GM21576 (cell line): ENCODE measurements around the gene CDH3.

Experiments used
- ATAC-seq: cut with Tn5 transposase; IDR thresholded peaks from one replicate; pipeline ENCODE4 v1.9.1; 2021; ENCODE audit warnings: mild to moderate bottlenecking, moderate library complexity; ENCODE audit not compliant: unreplicated experiment

The CDH3 gene

DNA sequence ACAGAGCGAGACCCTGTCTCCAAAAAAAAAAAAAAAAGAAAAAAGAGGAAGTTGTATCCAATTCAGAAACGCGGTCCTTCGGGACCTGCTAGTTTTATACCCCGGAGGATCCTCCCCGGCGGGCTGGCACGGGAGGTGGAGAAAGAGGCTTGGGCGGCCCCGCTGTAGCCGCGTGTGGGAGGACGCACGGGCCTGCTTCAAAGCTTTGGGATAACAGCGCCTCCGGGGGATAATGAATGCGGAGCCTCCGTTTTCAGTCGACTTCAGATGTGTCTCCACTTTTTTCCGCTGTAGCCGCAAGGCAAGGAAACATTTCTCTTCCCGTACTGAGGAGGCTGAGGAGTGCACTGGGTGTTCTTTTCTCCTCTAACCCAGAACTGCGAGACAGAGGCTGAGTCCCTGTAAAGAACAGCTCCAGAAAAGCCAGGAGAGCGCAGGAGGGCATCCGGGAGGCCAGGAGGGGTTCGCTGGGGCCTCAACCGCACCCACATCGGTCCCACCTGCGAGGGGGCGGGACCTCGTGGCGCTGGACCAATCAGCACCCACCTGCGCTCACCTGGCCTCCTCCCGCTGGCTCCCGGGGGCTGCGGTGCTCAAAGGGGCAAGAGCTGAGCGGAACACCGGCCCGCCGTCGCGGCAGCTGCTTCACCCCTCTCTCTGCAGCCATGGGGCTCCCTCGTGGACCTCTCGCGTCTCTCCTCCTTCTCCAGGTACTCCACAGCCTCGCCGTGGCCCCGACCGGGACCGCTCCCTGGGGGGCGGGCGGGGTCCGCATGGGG is at the start of gene CDH3:
Gene CDH3, plus strand, starts transcription at position 596 of the 779 bp plus-strand sequence. Its CDS starts 70 bp downstream, at position 666.
- ATAC-seq: no peak

DNA sequence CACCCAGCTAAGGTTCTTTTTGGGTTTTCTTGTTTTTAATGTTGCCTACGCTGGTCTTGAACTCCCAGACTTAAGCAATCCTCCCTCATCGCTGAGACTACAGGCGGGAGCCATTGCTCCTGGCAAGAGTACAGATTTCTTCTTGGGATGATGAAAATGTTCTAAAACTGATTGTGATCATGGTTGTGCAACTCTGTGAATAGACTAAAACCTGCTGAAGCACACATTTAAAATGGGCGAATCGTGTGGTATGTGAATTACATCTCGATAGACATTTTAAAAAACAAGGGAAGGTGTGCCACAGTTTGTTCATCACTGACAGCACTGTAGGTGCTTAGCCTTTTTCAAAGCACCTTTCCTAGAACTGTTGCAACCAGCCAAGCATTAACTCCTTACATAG is 48.8 kb upstream of the CDH3 start:
- ATAC-seq: no peak

DNA sequence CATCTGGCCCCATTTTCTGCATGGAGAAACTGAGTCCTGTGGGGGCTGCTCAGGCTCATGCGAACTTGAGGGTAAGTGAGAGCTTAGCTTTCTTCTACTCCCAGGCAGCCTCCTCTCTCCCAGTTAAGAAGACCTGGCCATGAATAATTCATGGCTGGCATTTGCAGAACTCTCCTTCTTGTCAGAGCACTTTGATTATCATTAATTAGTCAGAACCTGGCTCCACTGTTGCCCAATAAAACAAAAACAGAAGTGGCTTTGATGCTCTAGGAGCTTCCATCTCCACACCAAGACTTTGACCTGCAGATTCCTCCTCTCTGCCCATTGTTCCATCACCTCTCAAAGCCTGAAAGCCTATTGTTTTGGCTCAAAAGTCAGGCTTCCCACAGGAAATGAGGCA is 45.5 kb upstream of the CDH3 start:
- ATAC-seq: no peak

DNA sequence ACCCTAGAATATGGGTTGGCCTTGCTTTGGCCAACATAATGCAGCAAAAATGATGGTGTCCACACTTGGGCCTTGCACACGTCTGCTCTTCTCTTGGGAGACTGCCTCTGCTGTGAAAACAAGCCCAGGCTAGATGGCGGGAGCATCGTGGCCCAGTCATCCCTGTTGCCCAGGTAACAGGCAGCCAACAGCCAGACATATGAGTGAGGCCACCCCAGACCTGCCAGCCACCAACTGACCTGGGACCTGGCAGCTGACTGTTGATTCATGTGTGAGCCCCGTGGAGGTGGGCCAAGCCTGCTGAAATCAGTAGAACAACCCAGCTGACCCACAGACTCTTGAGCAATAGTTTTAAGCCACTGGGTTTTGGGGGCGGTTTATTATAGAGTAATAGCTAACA is 39.4 kb upstream of the CDH3 start:
- ATAC-seq: no peak

DNA sequence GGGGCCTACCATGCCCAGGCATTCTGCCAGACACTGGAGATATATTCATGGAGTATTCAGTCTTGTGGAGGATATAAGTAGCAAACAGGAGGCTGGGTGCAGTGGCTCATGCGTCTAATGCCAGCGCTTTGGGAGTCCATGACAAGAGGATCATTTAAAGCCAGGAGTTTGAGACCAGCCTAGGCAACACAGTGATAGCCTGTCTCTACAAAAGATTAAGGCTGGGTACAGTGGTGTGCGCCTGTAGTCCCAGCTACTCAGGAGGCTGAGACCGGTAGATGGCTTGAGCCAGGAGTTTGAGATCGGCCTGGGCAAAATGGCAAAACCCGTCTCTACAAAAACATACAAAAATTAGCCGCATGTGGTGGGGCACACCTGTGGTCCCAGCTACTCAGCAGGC is 37.7 kb upstream of the CDH3 start:
- no peak for ATAC-seq

DNA sequence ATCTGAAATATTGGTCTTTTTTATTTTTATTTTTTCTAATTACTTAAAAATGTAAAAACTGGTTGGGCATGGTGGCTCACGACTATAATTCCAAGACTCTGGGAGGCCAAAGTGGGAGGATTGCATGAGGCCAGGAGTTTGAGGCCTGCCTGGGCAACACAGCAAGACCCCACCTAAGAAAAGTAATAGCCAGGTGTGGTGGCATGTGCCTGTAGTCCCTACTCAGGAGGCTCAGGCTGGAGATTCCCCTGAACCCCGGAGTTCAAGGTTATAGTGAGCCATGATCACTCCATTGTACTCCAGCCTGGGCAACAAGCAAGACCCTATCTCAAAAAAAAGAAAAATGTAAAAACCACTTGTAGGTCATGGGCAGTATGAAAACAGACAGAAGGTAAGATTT is 36.8 kb upstream of the CDH3 start:
- ATAC-seq: no peak

DNA sequence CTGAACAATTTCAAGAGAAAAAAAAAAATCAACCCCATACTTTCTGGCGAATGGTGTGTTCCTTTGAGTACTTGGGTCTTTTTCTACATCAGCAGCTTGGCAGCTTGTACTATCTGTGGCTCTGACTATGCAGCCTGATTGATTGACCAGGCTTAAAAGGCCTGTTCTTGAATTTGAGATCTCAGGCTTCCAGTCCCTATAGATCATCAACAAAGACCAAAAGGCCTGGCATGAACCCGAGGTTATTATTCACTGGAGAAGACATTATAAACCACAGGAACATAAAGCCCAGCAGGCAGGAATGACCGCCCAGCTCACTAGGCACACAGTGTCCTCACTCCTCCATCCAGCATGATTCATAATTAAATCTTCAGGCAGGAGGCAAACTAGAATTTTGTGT is 32.1 kb upstream of the CDH3 start:
- no peak for ATAC-seq

DNA sequence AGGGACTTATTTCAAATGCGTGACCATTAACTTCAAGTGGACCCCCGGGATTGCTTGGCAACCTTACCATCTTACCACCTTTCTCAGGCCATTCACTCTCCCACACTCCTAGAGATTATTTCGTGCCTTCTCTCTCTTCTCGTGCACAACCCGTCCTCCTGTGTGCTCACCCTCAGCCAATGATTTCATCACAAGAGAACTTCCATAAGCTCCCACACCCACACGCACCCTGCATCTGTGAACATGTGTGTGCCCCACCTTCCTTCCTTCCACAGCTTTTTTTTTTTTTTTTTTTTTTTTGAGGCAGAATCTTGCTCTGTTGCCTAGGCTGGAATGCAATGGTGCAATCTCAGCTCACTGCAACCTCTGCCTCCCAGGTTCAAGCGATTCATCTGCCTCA is 27.4 kb upstream of the CDH3 start:
- ATAC-seq: no peak

DNA sequence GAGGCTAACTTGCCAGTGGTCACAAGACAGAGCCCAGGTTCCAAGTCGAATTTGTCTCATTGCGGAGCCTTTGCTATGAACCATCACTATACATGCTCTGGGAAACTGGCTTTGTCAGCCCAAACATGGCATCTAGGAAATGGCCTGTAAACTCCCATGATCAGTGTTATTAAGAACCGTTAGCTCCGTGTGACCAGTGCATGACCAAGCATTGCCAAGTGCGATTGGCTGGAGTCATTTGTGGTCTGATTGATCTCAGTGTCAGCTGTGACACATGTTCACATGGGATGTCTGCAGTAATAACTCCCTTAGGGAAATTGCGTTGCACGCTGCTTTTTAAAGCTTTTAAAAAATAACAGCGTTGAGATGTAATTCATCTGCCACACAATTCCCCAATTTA is 18.6 kb upstream of the CDH3 start:
- ATAC-seq: no peak

DNA sequence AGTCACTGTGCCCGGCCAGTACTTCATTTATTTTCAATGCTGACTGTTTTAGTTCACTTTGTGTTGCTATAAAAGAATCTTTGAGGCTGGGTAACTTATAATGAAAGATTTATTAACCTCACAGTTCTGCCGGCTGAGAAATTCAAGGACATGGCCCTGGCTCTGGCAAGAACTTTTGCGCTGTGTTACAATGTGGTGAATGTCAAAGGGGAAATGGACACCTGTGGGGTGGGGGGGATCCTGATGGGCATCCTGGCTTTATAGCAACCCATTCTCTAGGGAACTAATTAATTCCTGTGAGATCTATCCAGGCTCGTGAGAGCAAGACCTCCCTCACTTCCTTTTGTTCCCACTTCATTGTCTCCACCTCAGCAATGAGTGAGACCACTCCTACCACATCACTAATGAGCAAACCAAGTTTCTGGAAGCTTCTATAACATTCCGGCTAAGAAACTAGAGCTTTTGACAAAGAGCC is 17.1 kb upstream of the CDH3 start:
- ATAC-seq: no peak

DNA sequence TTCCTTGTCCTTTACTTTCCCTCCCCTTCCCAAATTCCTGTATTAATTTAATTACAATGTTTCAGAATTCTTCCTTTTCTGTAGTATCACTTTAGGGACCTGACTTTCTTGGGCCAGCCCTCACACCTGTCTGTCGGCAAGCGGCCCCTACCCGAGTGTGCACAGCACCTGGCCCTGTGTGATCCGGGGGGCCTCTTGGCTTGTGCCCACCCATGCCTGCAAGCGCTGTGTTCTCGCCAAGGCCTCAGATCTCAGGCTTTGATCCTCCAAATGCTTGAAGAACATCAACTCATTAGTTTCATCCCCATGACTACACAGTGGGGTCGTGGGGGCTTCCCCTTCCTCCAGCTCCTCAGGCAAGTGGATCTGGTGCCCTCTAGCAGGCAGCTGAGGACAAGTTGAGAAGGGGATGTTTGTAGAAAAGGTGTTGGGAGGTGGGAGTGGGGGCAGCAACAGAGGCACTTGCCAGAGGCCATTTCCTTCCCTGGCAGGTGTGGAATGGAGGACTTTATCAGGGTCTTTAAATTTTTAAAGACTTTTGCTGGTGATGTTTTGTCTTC is 15.7 kb upstream of the CDH3 start:
- ATAC-seq: no peak

DNA sequence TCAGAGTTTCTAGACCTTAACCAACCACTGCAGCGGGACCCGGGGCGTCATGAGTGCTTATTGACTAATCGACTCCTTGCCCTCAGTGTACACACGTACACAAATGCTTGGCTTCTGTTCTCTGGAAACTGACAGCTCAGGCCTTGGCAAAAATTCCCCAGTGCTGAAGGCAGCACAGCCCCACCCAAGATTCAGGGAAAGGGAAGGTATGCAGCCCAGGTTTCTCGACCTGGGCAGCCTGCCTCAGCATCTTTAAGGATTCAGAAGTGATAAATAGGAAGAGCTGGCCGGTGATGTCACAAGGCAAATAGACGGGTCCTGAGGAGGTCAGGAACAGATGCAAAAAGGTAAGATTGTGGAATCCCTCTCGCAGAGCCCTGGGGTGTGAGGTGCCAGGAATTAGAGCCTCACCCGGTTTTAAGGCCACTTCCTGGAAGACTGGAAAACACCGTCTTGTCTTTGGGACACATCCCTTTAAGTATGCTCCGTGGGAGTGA is 9.0 kb upstream of the CDH3 start:
- ATAC-seq: no peak

DNA sequence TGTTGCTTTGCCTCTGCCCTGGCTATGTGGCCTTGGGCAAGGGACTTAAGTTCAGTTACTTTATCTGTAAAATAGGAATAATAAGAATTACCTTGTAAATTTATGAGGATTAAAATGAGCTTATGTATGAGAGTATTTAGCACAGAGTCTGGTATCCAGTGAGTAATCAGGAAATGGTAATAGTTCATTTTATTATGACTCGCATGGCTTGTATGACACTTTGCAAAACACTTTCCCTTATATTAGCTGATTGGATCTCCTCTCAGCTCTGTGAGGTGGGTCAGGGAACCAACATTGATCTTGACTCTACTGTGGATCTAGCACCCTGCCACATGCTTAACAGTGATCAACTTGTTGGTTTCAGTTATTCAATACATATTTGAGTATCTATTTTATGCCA is 8.3 kb upstream of the CDH3 start:
- ATAC-seq: no peak

DNA sequence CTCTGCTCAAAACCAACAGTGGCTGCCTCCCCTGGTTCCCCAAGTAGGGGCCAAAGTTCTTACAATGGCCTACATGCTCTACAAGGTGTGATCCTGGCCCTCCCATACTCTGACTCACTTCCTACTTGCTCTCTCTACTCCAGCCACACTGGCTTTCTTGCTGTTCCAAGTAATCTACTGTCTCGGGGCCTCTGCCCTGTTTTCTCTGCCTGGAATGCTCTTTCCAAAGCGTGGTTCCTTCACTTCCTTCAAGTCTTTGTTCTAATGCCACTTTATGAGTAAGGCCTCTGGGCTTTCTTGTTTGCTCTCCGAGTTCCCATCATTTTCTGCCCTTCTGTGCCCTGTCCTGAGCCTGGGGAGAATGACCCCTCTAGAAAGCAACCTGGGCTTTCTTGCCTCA is 4.1 kb upstream of the CDH3 start:
- ATAC-seq: no peak

DNA sequence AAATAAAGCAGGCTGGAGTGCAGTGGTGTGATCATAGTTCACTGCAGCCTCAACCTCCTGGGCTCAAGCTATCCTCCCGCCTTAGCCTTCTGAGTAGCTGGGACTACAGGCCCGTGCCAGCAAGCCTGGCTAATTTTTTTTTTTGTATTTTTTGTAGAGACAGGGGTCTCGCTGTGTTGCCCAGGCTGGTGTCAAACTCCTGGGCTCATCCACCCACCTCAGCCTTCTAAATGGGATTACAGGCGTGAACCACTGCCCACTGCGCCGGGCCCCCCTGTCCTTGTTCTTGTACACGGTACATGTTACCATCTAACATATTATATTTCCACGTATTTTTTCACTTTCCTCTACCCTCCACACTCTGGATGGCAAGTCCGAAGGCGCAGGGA is 3.1 kb upstream of the CDH3 start:
- ATAC-seq: no peak

DNA sequence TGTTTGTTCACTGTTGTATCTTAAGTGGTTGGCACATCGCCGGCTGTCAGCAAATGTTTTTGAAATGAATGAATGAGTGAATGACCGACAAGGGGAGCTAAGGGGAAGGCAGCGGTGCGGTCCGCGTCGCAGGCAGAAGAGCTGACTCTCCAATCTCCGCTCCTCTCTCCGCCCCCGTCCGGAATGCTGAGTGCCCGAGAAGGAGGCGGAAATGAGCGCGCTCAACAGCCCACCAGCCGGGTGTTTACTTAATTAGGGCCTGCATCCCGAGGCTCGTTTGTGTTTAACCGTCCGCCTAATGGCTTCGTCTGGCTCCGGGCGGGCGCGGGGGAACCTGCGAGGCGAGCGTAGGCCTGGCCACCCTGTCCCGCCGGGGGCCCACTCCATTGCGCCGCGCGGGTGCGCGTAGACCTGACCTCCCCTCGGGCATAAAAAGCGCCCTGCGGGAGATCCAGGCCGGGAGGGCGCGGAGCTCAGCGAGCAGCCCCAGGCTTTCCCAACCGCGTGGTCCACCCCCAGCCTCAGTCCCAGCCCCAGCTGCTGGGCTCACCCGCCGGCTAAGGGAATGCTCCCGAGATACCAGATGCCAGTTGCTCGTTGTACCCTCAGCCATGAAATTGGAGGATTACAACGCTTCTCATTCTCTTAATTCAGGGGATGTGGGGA is 2.5 kb upstream of the CDH3 start:
- ATAC-seq: no peak

DNA sequence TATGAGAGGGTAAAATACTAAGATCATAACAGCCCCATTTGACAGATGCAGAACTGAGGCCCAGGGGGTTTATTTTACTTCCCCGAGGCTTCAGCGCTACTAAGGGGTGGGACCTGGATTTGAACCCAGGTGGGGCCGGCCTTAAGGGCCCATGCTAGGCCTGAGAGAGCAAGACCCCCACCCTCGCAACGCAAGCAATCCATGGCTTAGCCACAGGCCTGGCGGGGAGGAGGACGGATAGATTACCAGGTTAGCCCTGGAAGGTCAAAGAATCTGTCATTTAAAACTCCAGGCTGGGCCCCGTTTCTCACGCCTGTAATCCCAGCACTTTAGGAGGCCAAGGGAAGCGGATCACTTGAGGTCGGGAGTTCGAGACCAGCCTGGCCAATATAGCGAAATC is 1.9 kb upstream of the CDH3 start:
- no peak for ATAC-seq

DNA sequence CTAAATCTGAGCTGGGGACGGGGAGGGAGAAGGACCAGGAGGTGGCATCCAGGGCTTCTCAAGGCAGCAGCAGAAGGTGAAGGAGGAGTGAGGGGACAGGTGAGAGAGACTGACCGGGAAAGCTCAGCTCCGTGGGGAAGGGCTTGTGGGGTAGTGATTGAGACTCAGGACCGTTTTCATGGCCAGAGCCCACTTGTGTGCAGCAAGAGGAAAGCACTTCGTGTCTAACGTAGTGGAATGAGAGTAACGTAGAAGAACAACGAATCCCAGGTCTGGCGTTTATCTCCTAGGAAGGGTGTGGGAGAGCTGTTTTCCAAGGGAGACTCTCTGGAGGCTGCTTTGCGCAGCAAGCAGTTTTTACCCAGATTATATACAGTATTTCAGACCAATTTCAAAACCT is 1.3 kb upstream of the CDH3 start:
- no peak for ATAC-seq

DNA sequence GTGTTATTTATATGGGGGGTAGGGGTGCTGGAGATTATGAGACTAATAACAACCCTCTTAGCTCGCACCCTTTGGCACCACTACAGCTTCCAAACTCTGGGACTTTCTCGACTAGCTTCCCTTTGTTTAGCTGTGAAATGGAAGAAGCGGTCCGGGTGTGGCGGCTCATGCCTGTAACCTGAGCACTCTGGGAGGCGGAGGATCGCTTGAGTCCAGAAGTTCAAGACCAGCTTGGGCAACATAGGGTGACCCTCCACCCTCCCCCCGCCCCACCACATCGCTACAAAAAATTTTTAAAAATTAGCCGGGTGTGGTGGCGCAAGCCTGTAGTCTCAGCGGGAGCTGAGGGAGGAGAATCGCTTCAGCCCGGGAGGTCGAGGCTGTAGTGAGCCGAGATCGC is 814 bp upstream of the CDH3 start:
- ATAC-seq: no peak

DNA sequence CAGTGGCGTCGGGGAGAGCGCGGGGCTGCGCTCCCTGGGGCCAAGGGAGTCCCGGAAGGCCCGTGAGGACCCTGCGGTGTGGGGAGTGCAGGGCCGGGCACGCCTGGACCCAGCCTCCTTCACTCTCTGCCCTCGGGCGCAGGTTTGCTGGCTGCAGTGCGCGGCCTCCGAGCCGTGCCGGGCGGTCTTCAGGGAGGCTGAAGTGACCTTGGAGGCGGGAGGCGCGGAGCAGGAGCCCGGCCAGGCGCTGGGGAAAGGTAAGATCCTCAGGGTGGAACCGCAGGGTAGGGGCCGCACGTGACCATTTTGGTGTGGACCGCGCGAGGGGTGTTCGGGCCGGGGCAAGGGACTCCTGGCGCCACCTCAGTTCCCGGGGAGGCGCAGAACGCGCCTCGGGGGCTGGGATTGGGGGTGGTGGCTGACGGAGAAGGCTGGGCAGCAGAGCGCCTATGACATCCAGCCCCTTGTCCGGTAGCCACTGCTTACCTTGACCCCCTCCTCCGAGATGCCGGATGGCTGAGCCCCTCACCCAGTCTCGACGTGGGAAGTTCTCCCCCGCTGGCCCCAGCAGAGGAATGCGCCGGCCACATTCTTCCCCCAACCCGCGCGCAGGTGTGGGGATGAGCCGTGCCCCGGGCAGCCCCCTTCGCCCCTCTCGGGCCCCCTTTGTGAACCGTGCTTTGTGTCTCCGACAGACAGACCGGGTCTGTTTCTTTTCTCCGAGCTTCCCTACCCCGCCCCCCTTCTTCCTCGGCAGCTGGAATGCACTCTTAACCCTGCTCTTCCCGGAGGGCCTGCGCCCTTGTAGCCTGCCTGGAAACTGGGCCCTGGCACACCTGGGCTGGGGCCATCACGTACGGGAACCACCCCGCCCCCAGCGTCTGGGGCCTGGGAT is 631 bp downstream of the CDH3 start:
- no peak for ATAC-seq
